ENCODE measurements around the gene ANKS6. TPM values are rescaled to one million over a fixed set of nuclear protein-coding genes. Genes with fewer than 3 reads are reported as not detected.

ANKS6 gene
- total and polyA plus RNA-seq, 11 donors = 1.9 to 8.0 (median 3.7) TPM

DNA sequence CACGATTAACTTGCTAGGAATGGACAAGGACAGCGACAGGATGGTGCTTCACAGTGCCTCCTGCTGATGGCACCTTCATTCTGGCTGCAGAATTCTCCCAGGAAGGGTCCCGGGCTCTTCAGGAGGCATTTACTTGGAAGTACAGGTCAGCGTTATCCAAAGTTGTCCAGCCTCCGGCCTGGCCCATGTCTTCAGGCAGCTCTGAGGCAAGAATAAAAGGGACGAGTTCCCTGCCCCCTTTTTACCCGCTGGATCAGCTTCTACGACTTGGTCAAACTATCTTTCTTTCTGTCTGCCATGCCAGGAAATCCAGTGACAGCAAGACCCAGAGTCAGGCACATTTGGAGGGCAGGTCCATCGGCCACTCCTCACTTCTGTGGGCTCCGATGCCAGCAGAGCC, 64.3 kb downstream of the ANKS6 start:
- peaks cover 0 to 14% (median 0%) of the 10 kb centered on the region in 12 donors for H3K4me1 ChIP-seq
- intact Hi-C loops (cut with DNase I) = no loop called here
- no peak overlapping the region for H3K4me3 ChIP-seq
- no peak for TF ChIP-seq POLR2A (IDR thresholded peaks at IDR 0.05)
- TF ChIP-seq, protein P1, sequence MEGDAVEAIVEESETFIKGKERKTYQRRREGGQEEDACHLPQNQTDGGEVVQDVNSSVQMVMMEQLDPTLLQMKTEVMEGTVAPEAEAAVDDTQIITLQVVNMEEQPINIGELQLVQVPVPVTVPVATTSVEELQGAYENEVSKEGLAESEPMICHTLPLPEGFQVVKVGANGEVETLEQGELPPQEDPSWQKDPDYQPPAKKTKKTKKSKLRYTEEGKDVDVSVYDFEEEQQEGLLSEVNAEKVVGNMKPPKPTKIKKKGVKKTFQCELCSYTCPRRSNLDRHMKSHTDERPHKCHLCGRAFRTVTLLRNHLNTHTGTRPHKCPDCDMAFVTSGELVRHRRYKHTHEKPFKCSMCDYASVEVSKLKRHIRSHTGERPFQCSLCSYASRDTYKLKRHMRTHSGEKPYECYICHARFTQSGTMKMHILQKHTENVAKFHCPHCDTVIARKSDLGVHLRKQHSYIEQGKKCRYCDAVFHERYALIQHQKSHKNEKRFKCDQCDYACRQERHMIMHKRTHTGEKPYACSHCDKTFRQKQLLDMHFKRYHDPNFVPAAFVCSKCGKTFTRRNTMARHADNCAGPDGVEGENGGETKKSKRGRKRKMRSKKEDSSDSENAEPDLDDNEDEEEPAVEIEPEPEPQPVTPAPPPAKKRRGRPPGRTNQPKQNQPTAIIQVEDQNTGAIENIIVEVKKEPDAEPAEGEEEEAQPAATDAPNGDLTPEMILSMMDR (IDR thresholded peaks at IDR 0.05) = no peak
- 78 to 86% (median 83%) methylated on average over 10 of the region's 10 CpGs for WGBS, 4 donors
- H3K27ac ChIP-seq = no peak overlapping the region
- H3K36me3 ChIP-seq = peaks cover 0 to 27% (median 9%) of the 10 kb centered on the region in 9 donors
- no peak for DNase-seq
- H3K9me3 ChIP-seq = no peaks in the 10 kb centered on the region
- no peaks in the 10 kb centered on the region for H3K27me3 ChIP-seq
- ATAC-seq = no peak

DNA sequence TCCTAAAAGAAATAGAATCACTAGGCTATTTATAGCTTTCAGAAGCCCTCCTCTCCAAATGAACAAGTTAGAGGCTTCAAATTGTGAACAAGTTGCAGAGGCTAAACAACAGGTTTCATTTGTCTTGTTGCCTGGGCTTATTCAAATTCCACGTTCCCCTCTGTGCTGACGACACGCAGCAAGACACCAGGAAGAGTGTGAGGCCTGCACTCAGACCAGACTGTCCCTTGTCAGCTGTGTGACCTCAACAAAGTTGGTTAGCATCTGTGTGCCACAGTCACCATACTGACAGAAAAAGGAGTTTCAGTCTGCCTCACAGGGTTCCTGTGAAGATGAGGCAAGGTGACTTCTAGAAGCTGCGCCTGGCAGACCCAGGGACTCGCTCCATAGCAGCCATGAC, 65.5 kb downstream of the ANKS6 start:
- TF ChIP-seq, protein P1 (IDR thresholded peaks at IDR 0.05) = no peak
- no peak for TF ChIP-seq POLR2A (IDR thresholded peaks at IDR 0.05)
- Histone ChIP-seq H3K4me3 (no peak overlapping the region), H3K36me3 (peaks cover 0 to 18% (median 8%) of the 10 kb centered on the region in 9 donors), H3K4me1 (peaks cover 0 to 14% (median 0%) of the 10 kb centered on the region in 12 donors), H3K27ac (no peak overlapping the region), H3K9me3 (no peaks in the 10 kb centered on the region), H3K27me3 (peaks cover 0 to 2% (median 0%) of the 10 kb centered on the region in 9 donors)
- ATAC-seq (no peak), DNase-seq (no peak)
- intact Hi-C loops (cut with DNase I) = no loop called here
- 82 to 87% (median 84%) methylated on average over 5 of the region's 5 CpGs for WGBS, 4 donors

DNA sequence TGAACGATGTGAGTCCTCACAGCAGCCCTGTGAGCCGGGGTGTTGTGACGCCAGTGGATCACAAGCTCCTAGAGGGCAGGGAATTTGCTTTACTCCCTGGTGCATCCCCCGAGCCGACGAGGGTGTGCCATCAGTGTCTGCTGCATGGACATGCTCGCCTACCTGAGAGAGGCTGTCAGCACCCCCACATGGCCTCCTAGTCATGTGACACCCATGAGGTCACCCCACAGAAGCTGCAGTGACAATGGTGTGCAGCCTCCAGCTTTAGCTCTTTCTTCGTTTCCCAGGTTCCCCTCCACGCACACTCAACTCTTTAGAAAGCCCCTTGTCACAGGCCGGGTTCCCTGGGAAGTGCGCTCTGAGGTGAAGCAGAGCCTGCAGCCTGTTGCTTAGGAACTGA, 67.9 kb downstream of the ANKS6 start:
- DNase-seq (no peak), ATAC-seq (no peak)
- intact Hi-C loops (cut with DNase I) = no loop called here
- no peaks in the 10 kb centered on the region for H3K36me3 ChIP-seq
- H3K27ac ChIP-seq = no peak overlapping the region
- peaks cover 0 to 11% (median 0%) of the 10 kb centered on the region in 12 donors for H3K9me3 ChIP-seq
- peaks cover 0 to 14% (median 0%) of the 10 kb centered on the region in 12 donors for H3K4me1 ChIP-seq
- 85 to 92% (median 86%) methylated on average over 10 to 11 of the region's 11 CpGs for WGBS, 4 donors
- H3K4me3 ChIP-seq = no peak overlapping the region
- H3K27me3 ChIP-seq = peaks cover 0 to 22% (median 4%) of the 10 kb centered on the region in 9 donors
- no peak for TF ChIP-seq POLR2A (IDR thresholded peaks at IDR 0.05)
- TF ChIP-seq, protein P1 (IDR thresholded peaks at IDR 0.05) = no peak

DNA sequence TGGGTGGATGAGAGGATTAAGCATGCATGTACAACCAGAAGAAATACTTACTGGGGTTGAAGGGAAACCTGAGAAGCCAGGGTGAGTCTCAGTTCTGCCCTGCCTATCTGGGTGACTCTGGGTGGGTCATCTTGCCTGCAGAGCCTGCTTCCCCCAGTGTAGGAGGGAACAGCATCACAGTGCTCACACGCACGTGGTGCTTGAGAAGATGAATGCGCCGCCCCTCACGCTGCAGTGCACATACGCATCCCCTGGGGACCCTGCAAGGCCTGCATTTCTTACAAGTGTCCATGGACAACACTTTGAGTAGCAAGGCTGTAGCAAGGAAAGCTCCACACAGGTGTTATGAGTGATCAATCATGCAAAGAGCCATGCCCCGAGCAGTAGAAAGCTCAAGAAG, 68.9 kb downstream of the ANKS6 start:
- Histone ChIP-seq H3K27me3 (peaks cover 0 to 28% (median 4%) of the 10 kb centered on the region in 9 donors), H3K27ac (no peak overlapping the region), H3K36me3 (no peaks in the 10 kb centered on the region), H3K9me3 (peaks cover 0 to 11% (median 0%) of the 10 kb centered on the region in 12 donors), H3K4me1 (peaks cover 0 to 14% (median 0%) of the 10 kb centered on the region in 12 donors), H3K4me3 (no peak overlapping the region)
- WGBS, 4 donors = 64 to 78% (median 67%) methylated on average over 6 to 7 of the region's 7 CpGs
- intact Hi-C loops (cut with DNase I) = no loop called here
- no peak for DNase-seq
- ATAC-seq = no peak
- TF ChIP-seq, protein P1 (IDR thresholded peaks at IDR 0.05) = no peak
- TF ChIP-seq POLR2A (IDR thresholded peaks at IDR 0.05) = no peak
